Thyroid gland (tissue), 4 donors: ENCODE data around the gene RCCD1. TPM values are rescaled to one million over a fixed set of nuclear protein-coding genes. Genes with fewer than 3 reads are reported as not detected.

Experiments used
- DNase-seq, 2 donors: peaks; one replicate each; pipeline ENCODE4 v3.0.0-alpha.2; 2019
- H3K27ac ChIP-seq, 3 donors: fragments of 200-600 bp; sonication (generic); 1 replicate in 2 of 3; 2 replicates in 1 of 3; pipeline ENCODE4 v1.5.1; 2016 to 2019; ENCODE audit warnings: mild to moderate bottlenecking in 1 of 3, moderate library complexity in 1 of 3
- H3K27me3 ChIP-seq: fragments of 200-600 bp; sonication (generic); one replicate; pipeline ENCODE4 v1.5.1; 2019
- H3K36me3 ChIP-seq, 2 donors: fragments of 200-600 bp; sonication (generic); one replicate each; pipeline ENCODE4 v1.5.1; 2016 to 2019
- H3K4me1 ChIP-seq, 2 donors: fragments of 200-600 bp; sonication (generic); one replicate each; pipeline ENCODE4 v1.5.1; 2017 to 2019
- H3K4me3 ChIP-seq, 3 donors: fragments of 200-600 bp; sonication (generic); replicated peaks in 1 of 3; 1 replicate in 2 of 3; 2 replicates in 1 of 3; pipeline ENCODE4 v1.5.1; 2016; ENCODE audit warnings: mild to moderate bottlenecking in 1 of 3
- H3K9me3 ChIP-seq: fragments of 200-600 bp; sonication (generic); one replicate; pipeline ENCODE4 v1.5.1; 2017
- POLR2A ChIP-seq, 2 donors: fragments of 450-650 bp; IDR thresholded peaks; one replicate each; pipeline ENCODE4 v1.6.1; 2017; ENCODE audit warnings: antibody characterized with exemption in 2 of 2, mild to moderate bottlenecking in 2 of 2, moderate library complexity in 1 of 2
- WGBS, 2 donors: methylation state at CpG; one replicate each; pipeline ENCODE4 v1.1.5; 2017; 5-methylcytosine and 5-hydroxymethylcytosine counted together
- intact Hi-C: fragments of 100-400 bp; cut with DNase I; formaldehyde crosslinking; loops from one replicate; pipeline ENCODE4 v1.15.1; 2023
- total RNA-seq, 4 donors: library from RNA; depleted of rRNA; stranded (reverse); fragments of >200 nt; gene quantifications; one replicate each; pipeline ENCODE4 v1.2.3, GENCODE V29; 2016
- TF ChIP-seq, protein P1 (sequence below), 6 experiments: fragments of 200-600 bp in 3 of 6; fragments of 450-650 bp in 3 of 6; sonication (generic) in 3 of 6; IDR thresholded peaks; one replicate each; pipeline ENCODE4 v1.5.1; 2016 to 2019; ENCODE audit warnings: antibody characterized with exemption in 6 of 6, mild to moderate bottlenecking in 2 of 6, inconsistent platforms in 1 of 6, moderate library complexity in 1 of 6

Gene RCCD1
- total RNA-seq, 4 donors from 2014 or later = 7.6 to 15.2 (median 9.9) TPM

DNA sequence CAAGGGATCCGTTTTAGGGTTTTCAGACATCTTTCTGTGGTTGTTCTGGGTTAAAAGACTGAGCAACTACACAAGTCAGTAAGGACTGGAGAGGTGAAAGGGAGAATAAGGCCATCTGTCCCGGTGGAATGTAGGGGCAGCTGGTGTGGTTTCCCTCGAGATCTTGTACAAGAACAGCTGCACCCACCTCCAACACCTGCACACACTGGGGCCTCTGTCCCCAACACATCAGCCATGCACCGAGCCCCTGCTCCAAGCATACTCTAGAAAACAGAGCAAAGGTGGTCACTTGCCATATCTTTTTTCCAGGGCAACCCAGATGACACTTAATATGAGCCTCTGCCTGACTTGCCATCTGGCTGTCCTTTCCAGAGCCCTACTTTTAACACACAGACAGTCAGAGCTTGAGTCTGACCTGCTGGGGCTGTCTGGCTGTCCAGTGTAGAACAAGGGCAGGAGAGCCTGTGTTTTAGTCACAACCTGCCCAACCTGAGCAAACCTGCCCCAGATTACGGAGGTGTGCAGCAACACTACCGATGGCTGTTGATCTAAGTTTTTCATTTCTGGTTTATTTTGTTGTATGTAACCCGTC lies 39.4 kb upstream of the RCCD1 start:
- intact Hi-C loops = no loop called here
- peaks cover 90 to 98% of the 10 kb centered on the region in 2 donors for H3K36me3 ChIP-seq
- no peak overlapping the region for H3K4me3 ChIP-seq
- 81 to 88% methylated on average over 7 of the region's 7 CpGs for WGBS, 2 donors
- TF ChIP-seq POLR2A (IDR thresholded peaks at IDR 0.05) = no peak
- TF ChIP-seq, protein P1, sequence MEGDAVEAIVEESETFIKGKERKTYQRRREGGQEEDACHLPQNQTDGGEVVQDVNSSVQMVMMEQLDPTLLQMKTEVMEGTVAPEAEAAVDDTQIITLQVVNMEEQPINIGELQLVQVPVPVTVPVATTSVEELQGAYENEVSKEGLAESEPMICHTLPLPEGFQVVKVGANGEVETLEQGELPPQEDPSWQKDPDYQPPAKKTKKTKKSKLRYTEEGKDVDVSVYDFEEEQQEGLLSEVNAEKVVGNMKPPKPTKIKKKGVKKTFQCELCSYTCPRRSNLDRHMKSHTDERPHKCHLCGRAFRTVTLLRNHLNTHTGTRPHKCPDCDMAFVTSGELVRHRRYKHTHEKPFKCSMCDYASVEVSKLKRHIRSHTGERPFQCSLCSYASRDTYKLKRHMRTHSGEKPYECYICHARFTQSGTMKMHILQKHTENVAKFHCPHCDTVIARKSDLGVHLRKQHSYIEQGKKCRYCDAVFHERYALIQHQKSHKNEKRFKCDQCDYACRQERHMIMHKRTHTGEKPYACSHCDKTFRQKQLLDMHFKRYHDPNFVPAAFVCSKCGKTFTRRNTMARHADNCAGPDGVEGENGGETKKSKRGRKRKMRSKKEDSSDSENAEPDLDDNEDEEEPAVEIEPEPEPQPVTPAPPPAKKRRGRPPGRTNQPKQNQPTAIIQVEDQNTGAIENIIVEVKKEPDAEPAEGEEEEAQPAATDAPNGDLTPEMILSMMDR (IDR thresholded peaks at IDR 0.05) = no peak
- no peak overlapping the region for H3K27ac ChIP-seq
- no peaks in the 10 kb centered on the region for H3K4me1 ChIP-seq
- no peaks in the 10 kb centered on the region for H3K27me3 ChIP-seq
- H3K9me3 ChIP-seq = no peaks in the 10 kb centered on the region
- DNase-seq = no peak

DNA sequence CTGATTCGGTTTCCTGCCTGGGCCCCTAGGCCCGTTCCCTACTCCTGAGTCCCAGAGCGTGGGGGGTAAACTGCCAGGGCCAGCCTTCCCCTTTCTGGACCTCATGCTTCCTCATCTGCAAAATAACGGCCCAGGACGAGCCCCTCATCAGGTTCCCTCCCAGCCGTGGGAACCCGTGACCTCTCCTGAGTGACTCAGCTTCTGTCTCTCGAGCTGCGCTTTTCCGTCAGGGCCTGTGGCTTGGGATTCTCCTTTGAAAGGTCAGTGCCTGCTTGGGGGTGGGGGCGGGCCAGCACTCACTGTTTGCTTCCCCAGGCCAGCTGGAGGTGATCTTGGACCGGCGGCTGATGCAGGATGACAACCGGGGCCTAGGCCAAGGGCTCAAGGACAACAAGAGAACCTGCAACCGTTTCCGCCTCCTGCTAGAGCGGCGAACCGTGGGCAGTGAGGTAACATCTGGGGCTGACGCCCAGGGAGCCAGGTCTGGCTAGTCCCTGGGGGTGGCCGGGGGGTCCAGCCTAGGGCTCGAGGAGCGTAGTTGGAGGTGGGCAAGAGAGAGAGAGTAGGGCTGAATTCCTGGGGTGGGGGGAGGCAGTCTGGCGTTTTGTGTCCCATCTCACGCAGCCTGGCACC lies 38.8 kb upstream of the RCCD1 start:
- intact Hi-C loops = no loop called here
- H3K36me3 ChIP-seq = peaks cover 90 to 98% of the 10 kb centered on the region in 2 donors
- no peak overlapping the region for H3K4me3 ChIP-seq
- no peak for DNase-seq
- H3K27me3 ChIP-seq = no peaks in the 10 kb centered on the region
- TF ChIP-seq, protein P1 (IDR thresholded peaks at IDR 0.05) = no peak
- no peak for TF ChIP-seq POLR2A (IDR thresholded peaks at IDR 0.05)
- no peaks in the 10 kb centered on the region for H3K4me1 ChIP-seq
- no peaks in the 10 kb centered on the region for H3K9me3 ChIP-seq
- WGBS, 2 donors = 77 to 85% methylated on average over 23 to 25 of the region's 25 CpGs
- H3K27ac ChIP-seq = no peak overlapping the region

DNA sequence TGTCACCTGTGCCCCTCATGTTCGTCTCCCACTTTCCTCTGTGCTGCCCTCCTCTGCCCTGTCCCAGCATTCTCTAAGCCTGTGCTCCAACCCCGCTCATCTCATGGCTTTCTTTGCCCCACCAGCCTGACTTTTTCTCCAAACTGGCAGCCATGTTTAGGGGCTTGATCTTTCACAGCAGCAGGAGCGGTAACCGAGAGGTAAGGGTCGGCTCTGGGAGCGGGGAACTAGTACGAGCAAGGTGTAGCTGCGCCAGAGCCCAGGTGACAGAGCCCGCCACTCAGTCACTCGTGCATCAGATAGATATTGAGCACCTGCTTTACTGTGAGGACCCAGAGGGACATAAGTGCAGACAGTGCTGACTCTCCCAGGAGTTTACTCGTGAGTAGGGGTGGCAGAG lies 38.2 kb upstream of the RCCD1 start:
- TF ChIP-seq POLR2A (IDR thresholded peaks at IDR 0.05) = no peak
- TF ChIP-seq, protein P1 (IDR thresholded peaks at IDR 0.05) = no peak
- peaks cover 90 to 98% of the 10 kb centered on the region in 2 donors for H3K36me3 ChIP-seq
- no peaks in the 10 kb centered on the region for H3K4me1 ChIP-seq
- no peaks in the 10 kb centered on the region for H3K9me3 ChIP-seq
- H3K27ac ChIP-seq = no peak overlapping the region
- H3K4me3 ChIP-seq = no peak overlapping the region
- DNase-seq = no peak
- WGBS, 2 donors = 90 to 92% methylated on average over 11 of the region's 11 CpGs
- no peaks in the 10 kb centered on the region for H3K27me3 ChIP-seq
- intact Hi-C loops = no loop called here

DNA sequence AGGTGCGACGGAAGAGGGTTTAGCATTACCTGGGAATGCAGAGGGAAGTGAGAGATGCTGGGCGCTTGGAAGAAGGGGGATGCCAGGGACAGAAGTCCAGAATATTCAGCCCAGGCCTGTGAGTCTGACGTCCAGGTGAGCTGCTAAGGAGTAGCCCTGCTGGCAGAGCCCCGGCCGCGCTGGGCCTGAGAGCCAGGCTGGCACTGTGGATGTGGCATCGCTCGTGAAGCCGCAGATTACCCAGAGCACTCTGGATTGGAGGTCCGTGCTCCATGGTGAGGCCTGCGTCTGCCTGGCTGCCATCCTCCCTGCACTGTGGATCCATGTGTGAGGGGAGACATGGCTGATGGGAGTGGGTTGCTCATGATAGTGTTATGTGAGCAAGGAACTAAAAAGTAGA lies 37.1 kb upstream of the RCCD1 start:
- no peak for TF ChIP-seq POLR2A (IDR thresholded peaks at IDR 0.05)
- TF ChIP-seq, protein P1 (IDR thresholded peaks at IDR 0.05) = no peak
- no peaks in the 10 kb centered on the region for H3K4me1 ChIP-seq
- no peaks in the 10 kb centered on the region for H3K27me3 ChIP-seq
- H3K36me3 ChIP-seq = peaks cover 84 to 88% of the 10 kb centered on the region in 2 donors
- WGBS, 2 donors = 90 to 99% methylated on average over 12 of the region's 12 CpGs
- H3K27ac ChIP-seq = no peak overlapping the region
- H3K9me3 ChIP-seq = no peaks in the 10 kb centered on the region
- DNase-seq = no peak
- intact Hi-C loops = no loop called here
- no peak overlapping the region for H3K4me3 ChIP-seq

DNA sequence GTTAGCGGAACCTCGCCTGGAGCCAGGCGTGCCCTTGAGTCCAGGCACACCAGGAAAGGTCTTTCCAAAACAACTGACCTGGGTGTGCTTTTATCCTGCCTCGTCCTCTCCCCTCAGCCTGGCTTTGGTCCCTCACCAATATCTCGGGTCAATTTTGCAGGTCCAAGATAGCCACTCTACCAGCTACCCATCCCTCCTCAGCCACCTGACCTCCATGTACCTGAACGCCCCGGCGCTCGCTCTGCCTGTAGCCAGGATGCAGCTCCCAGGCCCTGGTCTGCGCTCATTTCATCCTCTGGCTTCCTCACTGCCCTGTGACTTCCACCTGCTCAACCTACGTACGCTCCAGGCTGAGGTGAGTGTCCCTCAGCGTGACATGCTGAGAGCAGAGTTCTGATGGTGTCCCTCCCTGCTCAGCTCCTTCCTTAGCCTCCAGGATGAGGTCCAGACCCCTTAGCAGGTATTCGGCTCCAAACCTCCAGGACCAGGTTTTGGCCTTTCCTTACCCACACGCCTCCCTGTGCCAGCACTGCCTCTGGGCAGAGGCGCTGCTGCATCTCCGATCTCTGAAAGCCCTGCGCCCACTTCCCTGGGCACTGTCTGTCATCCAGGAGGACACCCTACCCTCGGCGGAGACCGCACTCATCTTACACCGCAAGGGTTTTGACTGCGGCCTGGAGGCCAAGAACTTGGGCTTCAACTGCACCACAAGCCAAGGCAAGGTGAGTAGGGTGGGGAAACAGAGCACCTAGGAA lies 36.5 kb upstream of the RCCD1 start:
- Histone ChIP-seq H3K9me3 (no peaks in the 10 kb centered on the region), H3K27ac (no peak overlapping the region), H3K4me1 (no peaks in the 10 kb centered on the region), H3K36me3 (peaks cover 78 to 81% of the 10 kb centered on the region in 2 donors), H3K27me3 (no peaks in the 10 kb centered on the region), H3K4me3 (no peak overlapping the region)
- TF ChIP-seq, protein P1 (IDR thresholded peaks at IDR 0.05) = no peak
- TF ChIP-seq POLR2A (IDR thresholded peaks at IDR 0.05) = no peak
- intact Hi-C loops = no loop called here
- DNase-seq = no peak
- 92 to 97% methylated on average over 23 of the region's 23 CpGs for WGBS, 2 donors
